Glutamatergic neuron (in vitro differentiated cells): Measurements from ENCODE around the gene BHMT2. TPM values are rescaled to one million over a fixed set of nuclear protein-coding genes. Genes with fewer than 3 reads are reported as not detected.

Experiments used
- DNase-seq: peaks from one replicate; pipeline ENCODE4 v3.0.0; 2022
- H3K27ac Mint-ChIP-seq: one replicate; pipeline ENCODE4 v1.8.0; 2020; ENCODE audit warnings: mild to moderate bottlenecking, mixed read lengths, inconsistent platforms; ENCODE audit not compliant: unreplicated experiment
- H3K27me3 Mint-ChIP-seq: one replicate; pipeline ENCODE4 v1.8.0; 2020; ENCODE audit warnings: mild to moderate bottlenecking, moderate library complexity, mixed read lengths, inconsistent platforms; ENCODE audit not compliant: unreplicated experiment
- H3K36me3 Mint-ChIP-seq: one replicate; pipeline ENCODE4 v1.8.0; 2020; ENCODE audit warnings: mild to moderate bottlenecking, mixed read lengths, inconsistent platforms; ENCODE audit not compliant: unreplicated experiment
- H3K4me1 Mint-ChIP-seq: one replicate; pipeline ENCODE4 v1.8.0; 2020; ENCODE audit warnings: mild to moderate bottlenecking, low read depth, mixed read lengths, inconsistent platforms; ENCODE audit not compliant: unreplicated experiment
- H3K4me3 Mint-ChIP-seq: one replicate; pipeline ENCODE4 v1.8.0; 2020; ENCODE audit warnings: mild to moderate bottlenecking, mixed read lengths, inconsistent platforms; ENCODE audit not compliant: unreplicated experiment
- H3K9me3 Mint-ChIP-seq: one replicate; pipeline ENCODE4 v1.8.0; 2020; ENCODE audit warnings: mild to moderate bottlenecking, moderate library complexity, mixed read lengths, inconsistent platforms; ENCODE audit not compliant: unreplicated experiment
- total RNA-seq: library from RNA; stranded (reverse); fragmentation: NEBNext Ultra II Directional; extraction: Animal tissue kit (Norgen Biotek cat#: 25700); gene quantifications from one replicate; pipeline ENCODE4 v1.2.1, GENCODE V29; 2021; ENCODE audit not compliant: unreplicated experiment
- TF ChIP-seq, protein P1 (sequence below): fragments of 200-600 bp; sonication (generic); IDR thresholded peaks from one replicate; pipeline ENCODE4 v1.5.0; 2021; ENCODE audit not compliant: partially characterized antibody, unreplicated experiment

BHMT2 gene
- total RNA-seq, 1 donor from 2014 or later = not detected

DNA sequence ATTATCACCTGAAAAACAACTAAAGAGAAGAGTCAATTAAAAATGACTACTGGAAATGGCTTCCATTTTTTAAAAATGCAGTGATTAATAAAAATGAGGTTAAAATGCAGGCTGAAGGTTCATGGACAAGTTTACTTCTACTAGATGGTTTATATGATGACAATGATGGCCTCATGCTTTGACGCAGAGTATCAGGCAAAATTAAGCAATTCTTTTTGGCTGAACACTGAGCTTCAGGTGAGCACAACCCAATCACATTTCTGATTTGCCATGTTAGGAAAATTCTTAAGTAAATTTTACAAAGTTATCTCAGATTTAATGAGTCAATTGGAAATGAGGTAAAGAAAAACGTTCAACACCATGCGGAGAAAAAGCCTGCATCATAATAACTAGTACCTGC lies 22.4 kb upstream of the BHMT2 start:
- no peaks in the 10 kb centered on the region for H3K9me3 Mint-ChIP-seq
- peaks cover 6% of the 10 kb centered on the region for H3K36me3 Mint-ChIP-seq
- TF ChIP-seq, protein P1, sequence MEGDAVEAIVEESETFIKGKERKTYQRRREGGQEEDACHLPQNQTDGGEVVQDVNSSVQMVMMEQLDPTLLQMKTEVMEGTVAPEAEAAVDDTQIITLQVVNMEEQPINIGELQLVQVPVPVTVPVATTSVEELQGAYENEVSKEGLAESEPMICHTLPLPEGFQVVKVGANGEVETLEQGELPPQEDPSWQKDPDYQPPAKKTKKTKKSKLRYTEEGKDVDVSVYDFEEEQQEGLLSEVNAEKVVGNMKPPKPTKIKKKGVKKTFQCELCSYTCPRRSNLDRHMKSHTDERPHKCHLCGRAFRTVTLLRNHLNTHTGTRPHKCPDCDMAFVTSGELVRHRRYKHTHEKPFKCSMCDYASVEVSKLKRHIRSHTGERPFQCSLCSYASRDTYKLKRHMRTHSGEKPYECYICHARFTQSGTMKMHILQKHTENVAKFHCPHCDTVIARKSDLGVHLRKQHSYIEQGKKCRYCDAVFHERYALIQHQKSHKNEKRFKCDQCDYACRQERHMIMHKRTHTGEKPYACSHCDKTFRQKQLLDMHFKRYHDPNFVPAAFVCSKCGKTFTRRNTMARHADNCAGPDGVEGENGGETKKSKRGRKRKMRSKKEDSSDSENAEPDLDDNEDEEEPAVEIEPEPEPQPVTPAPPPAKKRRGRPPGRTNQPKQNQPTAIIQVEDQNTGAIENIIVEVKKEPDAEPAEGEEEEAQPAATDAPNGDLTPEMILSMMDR = no peak
- H3K4me3 Mint-ChIP-seq = no peak overlapping the region
- no peaks in the 10 kb centered on the region for H3K27me3 Mint-ChIP-seq
- H3K27ac Mint-ChIP-seq = no peak overlapping the region
- no peak for DNase-seq
- H3K4me1 Mint-ChIP-seq = no peaks in the 10 kb centered on the region

DNA sequence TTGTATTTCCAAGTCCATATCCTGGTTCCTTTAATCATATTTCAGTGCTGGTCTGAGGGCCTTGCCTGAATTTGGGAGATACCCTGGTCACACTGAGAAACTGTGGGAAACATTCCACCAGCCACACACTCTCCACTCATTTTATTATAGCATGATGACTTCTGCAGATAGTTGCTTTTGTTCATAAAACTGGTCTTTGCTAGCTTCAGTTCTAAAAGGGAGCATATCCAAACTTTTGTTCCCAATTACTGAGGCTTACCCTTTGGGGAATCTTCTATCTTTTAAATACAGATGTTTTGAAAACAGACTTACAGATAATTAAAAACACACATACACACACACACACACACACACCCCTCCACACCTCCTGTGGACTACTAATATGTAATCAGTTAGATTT lies 21.1 kb upstream of the BHMT2 start:
- no peaks in the 10 kb centered on the region for H3K9me3 Mint-ChIP-seq
- peaks cover 5% of the 10 kb centered on the region for H3K36me3 Mint-ChIP-seq
- no peak overlapping the region for H3K4me3 Mint-ChIP-seq
- no peak for DNase-seq
- no peak overlapping the region for H3K27ac Mint-ChIP-seq
- TF ChIP-seq, protein P1 = no peak
- no peaks in the 10 kb centered on the region for H3K27me3 Mint-ChIP-seq
- no peaks in the 10 kb centered on the region for H3K4me1 Mint-ChIP-seq

GRCh38 chr5:79050498-79050897 lies 19.1 kb upstream of the BHMT2 start:
- TF ChIP-seq, protein P1 = no peak
- DNase-seq = no peak
- no peak overlapping the region for H3K4me3 Mint-ChIP-seq
- no peaks in the 10 kb centered on the region for H3K4me1 Mint-ChIP-seq
- peaks cover 2% of the 10 kb centered on the region for H3K27me3 Mint-ChIP-seq
- H3K9me3 Mint-ChIP-seq = no peaks in the 10 kb centered on the region
- H3K36me3 Mint-ChIP-seq = no peaks in the 10 kb centered on the region
- H3K27ac Mint-ChIP-seq = no peak overlapping the region

- Mint-ChIP-seq H3K9me3 (no peaks in the 10 kb centered on the region), H3K27me3 (peaks cover 2% of the 10 kb centered on the region), H3K4me1 (no peaks in the 10 kb centered on the region), H3K4me3 (no peak overlapping the region), H3K27ac (no peak overlapping the region), H3K36me3 (no peaks in the 10 kb centered on the region)
- TF ChIP-seq, protein P1 = no peak
- no peak for DNase-seq
Measured at GRCh38 chr5:79053321-79053720, 16.2 kb upstream of the BHMT2 start.

DNA sequence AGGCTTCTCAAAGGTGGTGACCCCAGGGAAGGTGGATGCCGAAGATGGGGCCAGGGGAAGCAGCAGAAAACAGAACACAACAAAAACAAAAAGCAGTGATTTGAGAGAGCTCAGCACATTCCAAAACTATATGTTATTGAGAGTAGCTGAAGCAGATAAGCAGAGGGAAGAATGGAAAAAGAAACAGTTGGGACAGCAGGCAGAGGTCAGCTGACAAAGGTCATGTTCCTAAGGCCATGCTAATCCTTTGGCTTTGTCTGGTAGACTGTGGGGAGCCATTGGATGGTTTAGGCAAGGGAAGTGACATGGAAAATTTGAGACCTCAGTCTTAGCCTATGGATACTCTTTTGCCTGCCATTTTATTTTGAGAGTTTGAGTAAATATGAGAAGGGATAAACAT lies 14.6 kb upstream of the BHMT2 start:
- no peak for DNase-seq
- Mint-ChIP-seq H3K4me3 (no peak overlapping the region), H3K9me3 (no peaks in the 10 kb centered on the region), H3K4me1 (no peaks in the 10 kb centered on the region), H3K27ac (no peak overlapping the region), H3K36me3 (no peaks in the 10 kb centered on the region), H3K27me3 (peaks cover 2% of the 10 kb centered on the region)
- TF ChIP-seq, protein P1 = no peak
